Calu3 (cell line): ENCODE data around the gene SGTA. TPM values are rescaled to one million over a fixed set of nuclear protein-coding genes. Genes with fewer than 3 reads are reported as not detected.

ENCODE experiments used
- BruUV-seq: library from RNA; stranded (reverse); fragments of 400-500 nt; replicated peaks from 2 replicates; lab custom pipeline; 2021; lab: Mats Ljungman, UMichigan
- CTCF ChIA-PET: fragments of 300-600 bp; sonication (Branson Sonifier 250); formaldehyde crosslinking; loops from one replicate; lab custom pipeline; 2022; ENCODE audit warnings: antibody characterized with exemption; lab: Charles Lee
- DNase-seq: peaks from one replicate; pipeline ENCODE4 v3.0.0; 2022
- H3K27ac Mint-ChIP-seq: one replicate; pipeline ENCODE4 v1.8.0; 2022; ENCODE audit warnings: mixed read lengths; ENCODE audit not compliant: unreplicated experiment
- H3K27me3 Mint-ChIP-seq: one replicate; pipeline ENCODE4 v1.8.0; 2022; ENCODE audit warnings: mixed read lengths; ENCODE audit not compliant: unreplicated experiment
- H3K36me3 Mint-ChIP-seq: one replicate; pipeline ENCODE4 v1.8.0; 2022; ENCODE audit warnings: mild to moderate bottlenecking, moderate library complexity, mixed read lengths; ENCODE audit not compliant: insufficient read depth, unreplicated experiment
- H3K4me1 Mint-ChIP-seq: one replicate; pipeline ENCODE4 v1.8.0; 2022; ENCODE audit warnings: mild to moderate bottlenecking, low read depth, mixed read lengths; ENCODE audit not compliant: unreplicated experiment
- H3K4me3 Mint-ChIP-seq: one replicate; pipeline ENCODE4 v1.8.0; 2022; ENCODE audit warnings: mild to moderate bottlenecking, low read depth, moderate library complexity, mixed read lengths; ENCODE audit not compliant: unreplicated experiment
- H3K9me3 Mint-ChIP-seq: one replicate; pipeline ENCODE4 v1.8.0; 2022; ENCODE audit warnings: low read depth, mixed read lengths; ENCODE audit not compliant: unreplicated experiment
- CTCF ChIP-seq: fragments of 200-600 bp; IDR thresholded peaks from one replicate; pipeline ENCODE4 v1.8.0; 2022; ENCODE audit warnings: antibody characterized with exemption; ENCODE audit not compliant: unreplicated experiment
- intact Hi-C: fragments of 100-400 bp; cut with micrococcal nuclease; formaldehyde crosslinking; loops from one replicate; pipeline ENCODE4 v1.10.0; 2022; ENCODE audit not compliant: unreplicated experiment
- total RNA-seq: library from RNA; stranded (reverse); gene quantifications from 2 replicates; pipeline ENCODE4 v1.2.3, GENCODE V29; 2022

The SGTA gene
- total RNA-seq, 1 experiment from 2014 or later = 44.7 TPM

GRCh38 chr19:2775556-2776430 lies 7.3 kb downstream of the SGTA start:
- no peak overlapping the region for H3K27ac Mint-ChIP-seq
- H3K36me3 Mint-ChIP-seq = peaks cover 8% of the 10 kb centered on the region
- intact Hi-C loops = no loop called here
- H3K4me3 Mint-ChIP-seq = no peak overlapping the region
- BruUV-seq = no TSS peak
- no peaks in the 10 kb centered on the region for H3K27me3 Mint-ChIP-seq
- H3K9me3 Mint-ChIP-seq = no peaks in the 10 kb centered on the region
- CTCF ChIA-PET = no interaction called here
- no peak for TF ChIP-seq CTCF
- peaks cover 8% of the 10 kb centered on the region for H3K4me1 Mint-ChIP-seq
- no peak for DNase-seq

GRCh38 chr19:2774953-2775555 lies 8.0 kb downstream of the SGTA start:
- Mint-ChIP-seq H3K27me3 (no peaks in the 10 kb centered on the region), H3K9me3 (no peaks in the 10 kb centered on the region), H3K4me3 (no peak overlapping the region), H3K27ac (no peak overlapping the region), H3K4me1 (peaks cover 3% of the 10 kb centered on the region), H3K36me3 (peaks cover 8% of the 10 kb centered on the region)
- no TSS peak for BruUV-seq
- DNase-seq = no peak
- intact Hi-C loops = no loop called here
- CTCF ChIA-PET = no interaction called here
- TF ChIP-seq CTCF = no peak

- H3K36me3 Mint-ChIP-seq = peaks cover 8% of the 10 kb centered on the region
- CTCF ChIA-PET = no interaction called here
- BruUV-seq = no TSS peak
- H3K9me3 Mint-ChIP-seq = no peaks in the 10 kb centered on the region
- H3K27me3 Mint-ChIP-seq = no peaks in the 10 kb centered on the region
- H3K4me3 Mint-ChIP-seq = no peak overlapping the region
- intact Hi-C loops = no loop called here
- DNase-seq = no peak
- H3K4me1 Mint-ChIP-seq = no peaks in the 10 kb centered on the region
- TF ChIP-seq CTCF = no peak
- H3K27ac Mint-ChIP-seq = no peak overlapping the region
Measured at GRCh38 chr19:2774083-2774679, 8.9 kb downstream of the SGTA start.

- CTCF ChIA-PET = interaction anchor here (0.5 kb wide), 1 partner anchor 875 kb away, joined by 3 read pairs; no protein-coding TSS in a partner anchor
Measured at GRCh38 chr19:2771786-2772674, 11.0 kb downstream of the SGTA start.

More at GRCh38 chr19:2771786-2772674, 11.0 kb downstream of the SGTA start:
- Mint-ChIP-seq H3K9me3 (no peaks in the 10 kb centered on the region), H3K4me1 (no peaks in the 10 kb centered on the region), H3K27ac (no peak overlapping the region), H3K27me3 (no peaks in the 10 kb centered on the region), H3K4me3 (no peak overlapping the region), H3K36me3 (peaks cover 4% of the 10 kb centered on the region)
- no TSS peak for BruUV-seq
- TF ChIP-seq CTCF = no peak
- no peak for DNase-seq
- intact Hi-C loops = no loop called here
